HepG2 (cell line): Measurements from ENCODE around the gene APC2. TPM values are rescaled to one million over a fixed set of nuclear protein-coding genes. Genes with fewer than 3 reads are reported as not detected.

Experiments
- ATAC-seq: fragments of 200-7000 bp; cut with Tn5 transposase; 3 replicates; pipeline ENCODE4 v1.9.1; 2020; ENCODE audit warnings: mild to moderate bottlenecking, moderate library complexity
- BruUV-seq: library from RNA; stranded (reverse); fragments of 400-500 nt; replicated peaks from 2 replicates; lab custom pipeline; 2021; lab: Mats Ljungman, UMichigan
- CTCF ChIA-PET: fragments of 300-600 bp; formaldehyde crosslinking; extraction: SDS; loops from one replicate; lab custom pipeline; 2021; ENCODE audit warnings: low total read pairs, inconsistent platforms, low intra/inter-chr PET ratio; lab: Yijun Ruan, JAX
- POLR2A ChIA-PET: fragments of 350-600 bp; sonication (Branson Sonifier 250); formaldehyde crosslinking; loops from one replicate; lab custom pipeline; 2020; ENCODE audit warnings: antibody characterized with exemption, inconsistent platforms; lab: Yijun Ruan, JAX
- DNase-seq: peaks from one replicate; pipeline ENCODE4 v3.0.0-alpha.2; 2015; ENCODE audit warnings: low spot score
- FAIRE-seq: peaks from 3 replicates; lab custom pipeline; 2011; peaks lifted over from hg19 to GRCh38; lab: Jason Lieb, UNC
- H2AFZ ChIP-seq: one replicate; pipeline ENCODE4 v1.6.1; 2011; ENCODE audit warnings: low read length, inconsistent platforms
- H3K27ac ChIP-seq: fragments of 300-600 bp; 3 replicates; pipeline ENCODE4 v1.8.0; 2011; ENCODE audit warnings: mixed run types, mild to moderate bottlenecking, mixed read lengths, low read length, inconsistent platforms; ENCODE audit not compliant: insufficient read depth; ENCODE audit errors: extremely low read length
- H3K27me3 ChIP-seq, 2 experiments: fragments of 200-600 bp in 1 of 2; 2 replicates in 1 of 2; 3 replicates in 1 of 2; pipeline versions ENCODE4 v1.6.0 to v1.8.0; 2011; ENCODE audit warnings: low read length in 2 of 2, mild to moderate bottlenecking in 2 of 2, moderate library complexity in 2 of 2, inconsistent platforms in 1 of 2; ENCODE audit not compliant: insufficient read depth in 2 of 2, control insufficient read depth in 1 of 2
- H3K36me3 ChIP-seq, 2 experiments: fragments of 200-600 bp in 1 of 2; replicated peaks in 1 of 2; 2 replicates in 1 of 2; 3 replicates in 1 of 2; pipeline versions ENCODE4 v1.5.1 to v1.8.0; 2011; ENCODE audit warnings: low read length in 2 of 2, inconsistent platforms in 1 of 2; ENCODE audit not compliant: insufficient read depth in 2 of 2, control insufficient read depth in 1 of 2
- H3K4me1 ChIP-seq: 2 replicates; pipeline ENCODE4 v1.5.1; 2012; ENCODE audit warnings: low read length, inconsistent platforms; ENCODE audit not compliant: insufficient read depth
- H3K4me2 ChIP-seq: 2 replicates; pipeline ENCODE4 v1.6.0; 2011; ENCODE audit warnings: low read depth, low read length, inconsistent platforms
- H3K4me3 ChIP-seq, 3 experiments: fragments of 200-600 bp in 1 of 3; sonication (generic), shearing (Covaris generic) in 1 of 3; replicated peaks in 1 of 3; 2 replicates each; pipeline ENCODE4 v1.5.1; 2011 to 2016; ENCODE audit warnings: low read length in 3 of 3, inconsistent platforms in 2 of 3, low read depth in 2 of 3, mild to moderate bottlenecking in 2 of 3, control low read depth in 1 of 3, mixed read lengths in 1 of 3; ENCODE audit not compliant: insufficient read depth in 1 of 3
- H3K79me2 ChIP-seq: one replicate; pipeline ENCODE4 v1.6.1; 2011; ENCODE audit warnings: low read length, inconsistent platforms; ENCODE audit not compliant: insufficient read depth
- H3K9ac ChIP-seq: 2 replicates; pipeline ENCODE4 v1.6.0; 2011; ENCODE audit warnings: mild to moderate bottlenecking, low read depth, low read length, inconsistent platforms; ENCODE audit not compliant: insufficient read depth
- H3K9me3 ChIP-seq: 2 replicates; pipeline ENCODE4 v1.5.1; 2012; ENCODE audit warnings: mild to moderate bottlenecking, low read length
- H4K20me1 ChIP-seq: 2 replicates; pipeline ENCODE4 v1.6.0; 2011; ENCODE audit warnings: inconsistent platforms, mild to moderate bottlenecking, low read length, moderate library complexity; ENCODE audit not compliant: insufficient read depth
- AGO2 ChIP-seq: fragments of 200-400 bp; formaldehyde crosslinking; optimal IDR thresholded peaks from 2 replicates; pipeline ENCODE3; 2017; ENCODE audit warnings: mild to moderate bottlenecking, low read depth, low read length, moderate library complexity
- HNRNPL ChIP-seq: fragments of 200-400 bp; formaldehyde crosslinking; IDR thresholded peaks from 2 replicates; pipeline ENCODE4 v1.6.1; 2017; ENCODE audit warnings: mild to moderate bottlenecking, low read depth, low read length
- ZKSCAN1 ChIP-seq: fragments of 150-350 bp; IDR thresholded peaks from 2 replicates; pipeline ENCODE4 v1.6.1; 2014; ENCODE audit warnings: low read length
- WGBS: methylation state at CpG from one replicate; pipeline ENCODE4 v1.1.6; 2017; ENCODE audit warnings: low lambda C conversion rate; 5-methylcytosine and 5-hydroxymethylcytosine counted together
- in situ Hi-C: cut with HindIII; loops from 2 replicates; pipeline ENCODE4 v1.10.0; 2017; ENCODE audit warnings: low pct_unique_long_range_greater_than_20kb; ENCODE audit not compliant: extremely low pct_ligation_motif_present
- intact Hi-C: fragments of 100-400 bp; cut with micrococcal nuclease; formaldehyde crosslinking; loops from one replicate; pipeline ENCODE4 v1.10.0; 2022; ENCODE audit not compliant: unreplicated experiment
- polyA plus RNA-seq, 8 experiments: library from polyadenylated mRNA; depleted of rRNA in 3 of 8; stranded (reverse) in 7 of 8; unstranded in 1 of 8; fragments of >200 nt; fragmentation: Illumina TruSeq in 4 of 8; extraction: Trizol in 4 of 8; gene quantifications; 2 replicates each; pipeline versions ENCODE4 v1.2.1 to v1.2.3, GENCODE V29; 2011 to 2016; ENCODE audit warnings: low read depth in 4 of 8, missing spikeins in 1 of 8, mixed read lengths in 1 of 8; ENCODE audit not compliant: insufficient read depth in 1 of 8
- total RNA-seq, 5 experiments: library from RNA; depleted of rRNA; stranded (reverse); fragments of >200 nt; fragmentation: Illumina TruSeq; extraction: Trizol; gene quantifications; 2 replicates each; pipeline ENCODE4 v1.2.3, GENCODE V29; 2016; ENCODE audit warnings: low read depth in 1 of 5
- TF ChIP-seq, protein P1 (sequence below): sonication (generic); formaldehyde crosslinking; IDR thresholded peaks from 2 replicates; pipeline ENCODE4 v1.8.0; 2023; ENCODE audit warnings: mild to moderate bottlenecking, missing genetic modification reagents

APC2 gene
- total and polyA plus RNA-seq, 2 of the 13 experiments (the other 11 are each of a cell fraction or from before 2014, with no cell fraction given), result 0.08 to 0.22 TPM

DNA sequence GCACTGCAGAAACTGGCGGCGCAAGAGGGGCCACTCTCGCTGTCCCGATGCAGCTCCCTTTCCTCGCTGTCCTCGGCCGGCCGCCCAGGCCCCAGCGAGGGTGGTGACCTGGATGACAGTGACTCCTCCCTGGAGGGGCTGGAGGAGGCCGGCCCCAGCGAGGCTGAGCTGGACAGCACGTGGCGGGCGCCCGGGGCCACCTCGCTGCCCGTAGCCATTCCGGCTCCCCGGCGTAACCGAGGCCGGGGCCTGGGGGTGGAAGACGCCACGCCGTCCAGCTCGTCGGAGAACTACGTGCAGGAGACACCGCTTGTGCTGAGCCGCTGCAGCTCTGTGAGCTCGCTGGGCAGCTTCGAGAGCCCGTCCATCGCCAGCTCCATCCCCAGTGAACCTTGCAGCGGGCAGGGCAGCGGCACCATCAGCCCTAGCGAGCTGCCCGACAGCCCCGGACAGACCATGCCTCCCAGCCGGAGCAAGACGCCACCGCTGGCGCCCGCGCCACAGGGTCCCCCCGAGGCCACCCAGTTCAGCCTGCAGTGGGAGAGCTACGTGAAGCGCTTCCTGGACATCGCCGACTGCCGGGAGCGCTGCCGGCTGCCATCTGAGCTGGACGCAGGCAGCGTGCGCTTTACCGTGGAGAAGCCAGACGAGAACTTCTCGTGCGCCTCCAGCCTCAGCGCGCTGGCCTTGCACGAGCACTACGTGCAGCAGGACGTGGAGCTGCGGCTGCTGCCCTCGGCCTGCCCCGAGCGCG lies 16.7 kb downstream of the APC2 start:
- H2AFZ ChIP-seq, result no peak overlapping the region
- no peak overlapping the region for H3K4me3 ChIP-seq
- ATAC-seq (no peak), FAIRE-seq (no peak), DNase-seq (no peak)
- peaks cover 10% of the 10 kb centered on the region for H4K20me1 ChIP-seq
- 95% methylated on average over 29 of the region's 70 CpGs for WGBS
- CTCF ChIA-PET, result no interaction called here
- no peaks in the 10 kb centered on the region for H3K9me3 ChIP-seq
- no peak overlapping the region for H3K27ac ChIP-seq
- in situ Hi-C loops (no loop called here), intact Hi-C loops (no loop called here)
- H3K9ac ChIP-seq, result no peak overlapping the region
- POLR2A ChIA-PET, result interaction anchor here (1.6 kb wide), 1 partner anchor 13 kb away, joined by 5 read pairs; no protein-coding TSS in a partner anchor
- H3K4me1 ChIP-seq, result peaks cover 25% of the 10 kb centered on the region
- BruUV-seq, result no TSS peak
- H3K4me2 ChIP-seq, result no peak overlapping the region
- H3K36me3 ChIP-seq, result no peaks in the 10 kb centered on the region
- TF ChIP-seq, protein P1, sequence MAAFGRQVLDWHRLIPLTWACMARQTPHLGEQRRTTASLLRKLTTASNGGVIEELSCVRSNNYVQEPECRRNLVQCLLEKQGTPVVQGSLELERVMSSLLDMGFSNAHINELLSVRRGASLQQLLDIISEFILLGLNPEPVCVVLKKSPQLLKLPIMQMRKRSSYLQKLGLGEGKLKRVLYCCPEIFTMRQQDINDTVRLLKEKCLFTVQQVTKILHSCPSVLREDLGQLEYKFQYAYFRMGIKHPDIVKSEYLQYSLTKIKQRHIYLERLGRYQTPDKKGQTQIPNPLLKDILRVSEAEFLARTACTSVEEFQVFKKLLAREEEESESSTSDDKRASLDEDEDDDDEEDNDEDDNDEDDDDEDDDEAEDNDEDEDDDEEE (CRISPR knock-in tag), result no peak
- peak; percentile 12 for TF ChIP-seq AGO2
- no peaks in the 10 kb centered on the region for H3K27me3 ChIP-seq
- H3K79me2 ChIP-seq, result no peaks in the 10 kb centered on the region

DNA sequence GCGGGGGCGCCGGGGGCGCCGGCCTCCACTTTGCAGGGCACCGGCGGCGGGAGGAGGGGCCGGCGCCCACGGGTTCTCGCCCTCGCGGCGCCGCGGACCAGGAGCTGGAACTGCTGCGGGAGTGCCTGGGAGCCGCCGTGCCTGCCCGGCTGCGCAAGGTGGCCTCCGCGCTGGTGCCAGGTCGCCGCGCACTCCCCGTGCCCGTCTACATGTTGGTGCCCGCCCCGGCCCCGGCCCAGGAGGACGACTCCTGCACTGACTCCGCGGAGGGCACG lies 17.2 kb downstream of the APC2 start:
- FAIRE-seq (no peak), DNase-seq (no peak), ATAC-seq (no peak)
- BruUV-seq, result no TSS peak
- H3K27ac ChIP-seq, result no peak overlapping the region
- H3K9ac ChIP-seq, result no peak overlapping the region
- H3K36me3 ChIP-seq, result no peaks in the 10 kb centered on the region
- WGBS, result 98% methylated on average over 16 of the region's 36 CpGs
- H3K9me3 ChIP-seq, result no peaks in the 10 kb centered on the region
- H3K4me3 ChIP-seq, result no peak overlapping the region
- no peak overlapping the region for H2AFZ ChIP-seq
- in situ Hi-C loops, result no loop called here
- ChIA-PET CTCF (no interaction called here), POLR2A (no interaction called here)
- H3K4me2 ChIP-seq, result no peak overlapping the region
- H3K4me1 ChIP-seq, result peaks cover 25% of the 10 kb centered on the region
- intact Hi-C loops, result no loop called here
- peaks cover 12% of the 10 kb centered on the region for H4K20me1 ChIP-seq
- TF ChIP-seq HNRNPL (peak; percentile 44; the same call in 1 of the 2 replicates), ZKSCAN1 (no peak)
- TF ChIP-seq, all 625 proteins: peak for 1
- Histone ChIP-seq H3K27me3 (no peaks in the 10 kb centered on the region), H3K79me2 (no peaks in the 10 kb centered on the region)
